Germinal center (tissue), 1 donor: ENCODE measurements around the gene MASTL.
A peak's percentile ranks its signal among the peaks of the same experiment; 100 is the strongest.
"Not testable (repeated sequence)": the region's sequence is repeated elsewhere in the genome, so short reads cannot be mapped to it uniquely, and the experiment has no call there.

Experiments used
- DNase-seq: peaks from one replicate; pipeline ENCODE4 v3.0.0; 2012; ENCODE audit warnings: mixed read lengths, low spot score

The MASTL gene

DNA sequence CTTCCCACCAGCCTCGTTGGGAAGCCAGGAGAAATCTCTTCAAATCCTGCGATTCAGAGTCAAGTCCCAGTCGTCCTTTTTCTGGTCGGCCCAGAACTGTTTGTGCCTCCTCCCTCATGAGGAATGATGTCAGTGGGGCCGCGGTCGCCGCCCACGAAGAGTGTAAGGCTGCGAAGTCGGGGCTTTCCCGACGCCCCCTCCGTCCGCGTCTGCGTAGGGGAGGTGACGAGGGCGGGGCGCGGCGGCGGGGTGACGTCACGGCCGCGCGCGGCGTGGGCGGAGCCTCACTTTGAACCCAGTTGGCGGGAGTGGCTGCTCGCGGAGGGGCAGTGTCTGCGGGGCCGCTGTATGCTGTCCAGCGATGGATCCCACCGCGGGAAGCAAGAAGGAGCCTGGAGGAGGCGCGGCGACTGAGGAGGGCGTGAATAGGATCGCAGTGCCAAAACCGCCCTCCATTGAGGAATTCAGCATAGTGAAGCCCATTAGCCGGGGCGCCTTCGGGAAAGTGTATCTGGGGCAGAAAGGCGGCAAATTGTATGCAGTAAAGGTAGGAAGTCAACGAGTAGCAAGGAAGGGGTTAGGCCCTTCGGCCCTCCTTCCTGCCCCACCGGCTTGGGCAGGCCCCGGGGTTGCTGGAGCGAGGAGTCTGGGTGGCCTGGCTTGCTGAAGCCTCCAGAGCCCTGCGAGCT, at the start of gene MASTL:
Gene MASTL (plus strand): TSS at position 287 of the 689 bp plus-strand sequence. CDS start 75 bp downstream, at position 362.
- DNase-seq: peak; percentile 96

DNA sequence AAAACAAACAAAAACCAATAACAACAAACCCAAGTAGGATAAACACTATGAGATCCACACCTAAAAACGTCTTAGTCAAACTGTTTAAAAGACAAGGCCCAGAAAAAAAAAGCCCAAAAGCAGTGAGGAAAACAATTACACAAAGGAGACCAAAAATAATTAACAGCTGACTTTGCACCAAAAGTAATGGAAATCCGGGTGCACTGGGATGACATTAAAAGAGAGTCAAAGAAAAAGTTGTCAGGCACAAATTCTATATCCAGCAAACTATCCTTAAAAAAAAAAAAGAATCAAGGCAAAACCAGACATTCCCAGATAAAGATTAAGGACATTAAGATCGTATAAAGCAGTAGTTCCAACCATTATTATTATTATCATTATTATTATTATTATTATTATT, 47.0 kb upstream of the MASTL start:
- no peak for DNase-seq

- no peak for DNase-seq
Observed at GRCh38 chr10:27134371-27134770, 20.8 kb upstream of the MASTL start.

- no peak for DNase-seq
Observed at GRCh38 chr10:27138277-27138676, 16.9 kb upstream of the MASTL start.

DNA sequence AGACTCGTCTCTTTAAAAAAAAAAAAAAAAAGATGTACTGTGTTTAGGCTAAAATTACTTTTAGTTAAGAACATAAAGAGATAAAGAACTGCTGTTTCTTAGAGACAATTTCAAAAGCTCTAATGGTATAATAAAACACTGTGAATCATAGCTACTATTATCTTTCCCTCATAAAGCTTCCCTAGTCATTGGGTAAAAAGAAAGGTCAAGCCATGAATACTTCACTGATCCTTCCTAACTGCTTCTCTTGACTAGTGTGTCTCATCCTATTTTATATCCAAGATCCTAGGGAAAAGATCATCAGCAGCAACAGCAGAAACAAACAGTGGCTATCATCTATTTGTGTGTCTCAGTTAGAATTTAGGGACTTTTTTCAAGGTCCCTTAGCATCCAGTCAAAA, 11.5 kb upstream of the MASTL start:
- DNase-seq: no peak

DNA sequence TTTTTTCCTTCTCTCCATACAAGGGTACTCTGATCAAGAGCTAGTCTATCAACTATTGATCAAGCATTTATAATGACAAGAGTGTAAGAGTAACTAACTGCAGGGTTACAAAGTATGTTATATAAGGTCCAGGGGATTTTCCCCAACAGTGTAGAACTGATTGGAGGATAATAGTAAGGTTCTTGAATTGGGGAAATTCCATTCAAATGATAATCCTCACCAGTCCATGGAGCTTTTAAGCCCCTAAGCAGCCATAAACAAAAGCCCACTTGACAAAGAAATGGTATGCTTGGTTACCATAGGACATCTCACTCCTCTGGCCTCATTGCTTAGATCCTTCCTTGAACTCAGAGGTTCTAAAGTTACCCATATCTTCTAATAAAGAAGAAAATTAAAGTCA, 9.2 kb upstream of the MASTL start:
- no peak for DNase-seq

- no peak for DNase-seq
Observed at GRCh38 chr10:27147701-27148100, 7.5 kb upstream of the MASTL start.

- DNase-seq: no peak
Observed at GRCh38 chr10:27150261-27150660, 4.9 kb upstream of the MASTL start.

GRCh38 chr10:27152687-27153086, 2.5 kb upstream of the MASTL start:
- DNase-seq: no peak

- no peak for DNase-seq
Observed at GRCh38 chr10:27153329-27153728, 1.8 kb upstream of the MASTL start.

DNA sequence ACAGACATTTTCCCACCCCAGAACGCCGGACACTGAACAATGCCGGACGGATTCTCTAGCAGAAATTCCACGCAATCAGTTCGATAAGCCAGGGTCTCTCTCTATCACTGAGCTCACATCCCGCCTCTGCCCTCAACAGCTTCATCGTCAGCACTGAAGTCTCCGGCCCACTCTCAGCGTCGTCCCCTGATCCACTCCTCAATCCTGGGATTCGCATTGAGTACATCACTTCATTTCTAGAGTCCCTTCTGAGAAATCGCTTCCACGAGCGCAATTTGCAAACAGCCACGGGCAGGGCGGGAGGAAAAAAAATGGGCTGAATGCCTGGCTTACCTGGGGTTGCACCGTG, 1.3 kb upstream of the MASTL start:
- no peak for DNase-seq

- not testable (repeated sequence) for DNase-seq
Observed at GRCh38 chr10:27156566-27156965, 1.4 kb downstream of the MASTL start.

GRCh38 chr10:27157150-27157549, 2.0 kb downstream of the MASTL start:
- no peak for DNase-seq

- no peak for DNase-seq
Observed at GRCh38 chr10:27158421-27158820, 3.3 kb downstream of the MASTL start.

- DNase-seq: no peak
Observed at GRCh38 chr10:27169849-27170248, 14.7 kb downstream of the MASTL start.

DNA sequence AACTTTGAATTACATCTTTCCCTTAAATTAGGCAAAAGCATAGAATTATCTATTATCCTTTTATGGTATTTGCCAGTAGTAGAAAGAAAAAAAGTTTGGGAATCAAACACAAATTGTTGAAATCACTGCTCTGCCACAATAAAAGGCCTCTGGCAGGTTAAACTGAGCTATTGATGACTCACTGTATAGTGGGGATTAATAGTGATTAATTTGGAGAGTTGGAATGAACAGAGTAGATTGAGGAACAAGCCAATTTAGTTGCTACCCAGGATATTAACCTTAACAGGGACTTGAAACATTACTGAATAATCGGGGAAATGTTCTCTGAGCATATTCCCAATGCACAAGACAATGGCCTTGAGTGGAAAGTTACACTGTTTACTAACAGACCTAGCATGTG, 33.1 kb downstream of the MASTL start:
- DNase-seq: no peak

- DNase-seq: no peak
Observed at GRCh38 chr10:27188897-27189296, 33.7 kb downstream of the MASTL start.

- no peak for DNase-seq
Observed at GRCh38 chr10:27190508-27190907, 35.4 kb downstream of the MASTL start.

DNA sequence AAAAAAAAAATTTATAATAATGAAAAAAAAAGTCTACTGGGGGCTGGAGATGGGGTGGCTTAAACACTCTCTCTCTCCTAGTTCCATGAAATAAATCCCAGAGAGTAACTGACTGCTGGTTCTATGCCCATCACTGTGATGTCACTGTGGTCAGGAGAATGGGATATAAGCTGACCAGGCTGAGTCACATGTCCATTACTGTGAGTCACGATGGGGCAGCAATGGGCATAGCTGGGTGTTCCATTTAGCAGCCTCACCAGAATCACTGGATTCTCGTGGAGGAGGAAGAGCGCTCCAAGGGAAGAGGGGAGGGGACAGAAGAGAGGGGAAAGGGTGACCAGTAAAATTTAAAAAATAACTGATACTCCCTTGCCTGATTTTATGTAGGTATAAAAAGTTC, 37.1 kb downstream of the MASTL start:
- no peak for DNase-seq

GRCh38 chr10:27197980-27198620, 42.9 kb downstream of the MASTL start:
- DNase-seq: no peak

DNA sequence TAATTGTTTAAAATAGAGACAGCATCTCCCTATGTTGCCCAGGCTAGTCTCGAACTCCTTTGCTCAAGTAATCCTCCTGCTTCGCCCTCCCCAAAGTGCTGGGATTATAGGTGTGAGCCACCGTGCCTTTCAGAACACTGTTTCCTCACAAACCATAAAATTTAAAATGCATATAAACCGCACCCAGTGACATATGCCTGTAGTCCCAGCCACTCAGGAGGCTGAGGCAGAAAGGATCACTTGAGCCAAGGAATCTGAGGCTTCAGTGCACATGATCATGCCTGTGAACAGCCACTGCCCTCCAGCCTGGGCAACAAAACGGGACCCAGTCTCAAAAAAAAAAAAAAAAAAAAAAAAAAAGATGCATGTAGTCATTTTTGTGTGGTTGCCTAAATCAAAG, 48.7 kb downstream of the MASTL start:
- DNase-seq: no peak

GRCh38 chr10:27207350-27207749, 52.2 kb downstream of the MASTL start:
- no peak for DNase-seq

GRCh38 chr10:27223964-27224363, 68.8 kb downstream of the MASTL start:
- DNase-seq: peak; percentile 17

- no peak for DNase-seq
Observed at GRCh38 chr10:27225011-27225590, 69.9 kb downstream of the MASTL start.
